Measurements from ENCODE around the gene LYPLAL1. TPM values are rescaled to one million over a fixed set of nuclear protein-coding genes. Genes with fewer than 3 reads are reported as not detected.

Gene LYPLAL1
- total RNA-seq (2014; rRNA removed), result 15.8 and 21.3 TPM in 2 replicates
- Bru-seq, nascent RNA, result percentile 93 among the genes with signal in this experiment
- percentile 69 among the genes with signal in this experiment for BruChase-seq, experiment 1, labeled RNA remaining after a 6-hour chase
- BruChase-seq, experiment 2, labeled RNA remaining after a 2-hour chase, result percentile 92 among the genes with signal in this experiment
- long read RNA-seq, transcript LYPLAL1-201 (5 exons, 1,819 nt), result minor isoform, 7 of 55 reads
- long read RNA-seq, transcript LYPLAL1-202 (5 exons, 1,898 nt), result major isoform, 22 of 55 reads
- long read RNA-seq, transcript LYPLAL1-203 (4 exons, 1,703 nt), result minor isoform, 5 of 55 reads
- long read RNA-seq, transcript LYPLAL1-211 (5 exons, 2,169 nt), result minor isoform, 5 of 55 reads
- long read RNA-seq, partial matches to known transcripts, result 4 of 55 reads
- long read RNA-seq, other reads (novel, unspliced or antisense), result 9 of 55 reads

DNA sequence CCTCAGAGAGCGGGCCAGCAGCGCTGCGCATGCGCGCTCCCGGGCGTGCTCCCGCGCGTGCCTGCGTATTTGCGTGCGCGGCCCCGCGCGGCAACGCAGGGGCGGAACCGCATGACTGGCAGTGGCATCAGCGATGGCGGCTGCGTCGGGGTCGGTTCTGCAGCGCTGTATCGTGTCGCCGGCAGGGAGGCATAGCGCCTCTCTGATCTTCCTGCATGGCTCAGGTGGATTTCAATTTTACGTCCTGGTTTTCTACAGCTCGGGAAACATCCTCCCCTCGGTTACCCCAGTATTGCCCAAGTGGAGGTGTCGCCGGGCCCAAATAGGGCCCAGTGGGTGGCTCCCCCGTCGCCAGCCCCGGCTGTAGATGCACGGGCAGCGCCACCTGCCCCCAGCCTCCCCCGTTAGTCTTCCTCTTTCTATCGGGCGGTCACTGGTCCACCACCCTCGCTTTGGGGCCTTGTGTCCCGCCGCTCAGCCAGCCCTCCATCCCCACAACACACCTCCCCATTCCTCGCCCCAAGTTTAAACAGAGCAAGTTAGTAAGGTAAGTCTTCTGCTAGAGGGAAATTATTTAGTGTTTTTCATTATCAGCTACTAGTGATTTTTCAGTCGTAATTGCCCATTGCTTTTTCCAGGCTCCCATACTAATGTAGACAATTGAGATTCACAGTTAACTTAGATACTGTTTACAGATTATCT lies at the start of gene LYPLAL1:
LYPLAL1 (plus strand) TSS at position 121 of the 702 bp plus-strand sequence; CDS start at position 134, 13 bp downstream.
- Histone ChIP-seq H3F3A (ENCODE audit: low read length, unreplicated experiment) (no peaks in the 10 kb centered on the region), H3K9me2 (replicated peaks; ENCODE audit: low read length) (no peaks in the 10 kb centered on the region), H4K20me1 (ENCODE audit: low read length) (no peaks in the 10 kb centered on the region), H3K27ac (ENCODE audit: low read length) (peak within 1 kb of the TSS; percentile 23), H3K4me3 (ENCODE audit: low read length) (peak within 1 kb of the TSS; percentile 69), H3K4me1 (ENCODE audit: insufficient read depth, low read length) (peaks cover 47% of the 10 kb centered on the region), H3K9me3 (ENCODE audit: low read length) (no peaks in the 10 kb centered on the region), H3K27me3 (ENCODE audit: low read length) (no peaks in the 10 kb centered on the region), H3K9ac (ENCODE audit: low read length) (peak within 1 kb of the TSS; percentile 83), H3K36me3 (ENCODE audit: low read depth, low read length) (no peaks in the 10 kb centered on the region), H3K4me2 (ENCODE audit: low read length) (peak within 1 kb of the TSS; percentile 86), H2AFZ (ENCODE audit: low read length) (peak within 1 kb of the TSS; percentile 84), H3K79me2 (ENCODE audit: low read length) (peaks cover 45% of the 10 kb centered on the region)
- DNase-seq, result peak; percentile 98
- BruUV-seq (replicated peaks), result TSS peak; percentile 55
- CTCF ChIA-PET, result interaction anchor here (1.0 kb wide), 2 partner anchors 122 to 394 kb away, joined by 3 read pairs; no protein-coding TSS in a partner anchor
- ATAC-seq, result peak; percentile 75
- intact Hi-C loops (cut with micrococcal nuclease), result loop anchor here (1.0 to 10.0 kb wide), 5 partner anchors 82 to 1861 kb away; no protein-coding TSS in a partner anchor
- POLR2A ChIA-PET (ENCODE audit: unreplicated experiment), result interaction anchor here (0.6 kb wide), 2 partner anchors 151 to 713 kb away, joined by 3 to 4 read pairs; no protein-coding TSS in a partner anchor
- TF ChIP-seq EZH2phosphoT487 (IDR thresholded peaks at IDR 0.05; ENCODE audit: borderline replicate concordance, low read length) (no peak), EZH2 (IDR thresholded peaks at IDR 0.05; ENCODE audit: low read length, unreplicated experiment) (no peak)
- TF ChIP-seq, protein P1, sequence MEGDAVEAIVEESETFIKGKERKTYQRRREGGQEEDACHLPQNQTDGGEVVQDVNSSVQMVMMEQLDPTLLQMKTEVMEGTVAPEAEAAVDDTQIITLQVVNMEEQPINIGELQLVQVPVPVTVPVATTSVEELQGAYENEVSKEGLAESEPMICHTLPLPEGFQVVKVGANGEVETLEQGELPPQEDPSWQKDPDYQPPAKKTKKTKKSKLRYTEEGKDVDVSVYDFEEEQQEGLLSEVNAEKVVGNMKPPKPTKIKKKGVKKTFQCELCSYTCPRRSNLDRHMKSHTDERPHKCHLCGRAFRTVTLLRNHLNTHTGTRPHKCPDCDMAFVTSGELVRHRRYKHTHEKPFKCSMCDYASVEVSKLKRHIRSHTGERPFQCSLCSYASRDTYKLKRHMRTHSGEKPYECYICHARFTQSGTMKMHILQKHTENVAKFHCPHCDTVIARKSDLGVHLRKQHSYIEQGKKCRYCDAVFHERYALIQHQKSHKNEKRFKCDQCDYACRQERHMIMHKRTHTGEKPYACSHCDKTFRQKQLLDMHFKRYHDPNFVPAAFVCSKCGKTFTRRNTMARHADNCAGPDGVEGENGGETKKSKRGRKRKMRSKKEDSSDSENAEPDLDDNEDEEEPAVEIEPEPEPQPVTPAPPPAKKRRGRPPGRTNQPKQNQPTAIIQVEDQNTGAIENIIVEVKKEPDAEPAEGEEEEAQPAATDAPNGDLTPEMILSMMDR (conservative IDR thresholded peaks at IDR 0.05; ENCODE audit: low read depth, low read length), result peak; percentile 51; the same call in 1 of the 2 replicates

DNA sequence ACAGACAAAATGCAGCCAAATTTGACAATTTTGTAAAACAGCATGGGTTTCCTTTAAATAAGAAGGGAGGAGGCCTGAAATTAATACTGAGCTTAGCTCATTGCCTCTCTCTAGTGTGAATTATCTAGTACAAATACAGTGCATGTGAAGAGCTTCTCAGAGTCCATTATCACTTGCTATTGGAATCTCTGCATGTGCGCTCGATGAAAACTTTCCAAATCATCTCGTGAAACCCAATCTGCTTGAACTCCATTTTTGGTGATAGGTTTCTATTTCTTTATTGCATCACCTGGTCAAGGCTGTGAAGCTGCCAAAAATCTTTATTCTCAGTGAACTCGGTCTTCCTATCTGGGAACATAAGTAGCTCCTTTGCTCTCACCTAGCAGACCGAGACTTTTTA lies 49.5 kb upstream of the LYPLAL1 start:
- no peak for DNase-seq
- Histone ChIP-seq H3F3A (ENCODE audit: low read length, unreplicated experiment) (no peaks in the 10 kb centered on the region), H3K4me1 (ENCODE audit: insufficient read depth, low read length) (peaks cover 5% of the 10 kb centered on the region), H3K9ac (ENCODE audit: low read length) (no peak overlapping the region), H3K27ac (ENCODE audit: low read length) (no peak overlapping the region), H4K20me1 (ENCODE audit: low read length) (no peaks in the 10 kb centered on the region), H2AFZ (ENCODE audit: low read length) (no peak overlapping the region), H3K27me3 (ENCODE audit: low read length) (no peaks in the 10 kb centered on the region), H3K36me3 (ENCODE audit: low read depth, low read length) (no peaks in the 10 kb centered on the region), H3K9me3 (ENCODE audit: low read length) (no peaks in the 10 kb centered on the region), H3K79me2 (ENCODE audit: low read length) (no peaks in the 10 kb centered on the region), H3K4me2 (ENCODE audit: low read length) (no peak overlapping the region), H3K9me2 (replicated peaks; ENCODE audit: low read length) (no peaks in the 10 kb centered on the region), H3K4me3 (ENCODE audit: low read length) (no peak overlapping the region)
- no peak for TF ChIP-seq EZH2 (IDR thresholded peaks at IDR 0.05; ENCODE audit: low read length, unreplicated experiment)
- no peak for TF ChIP-seq EZH2phosphoT487 (IDR thresholded peaks at IDR 0.05; ENCODE audit: borderline replicate concordance, low read length)
- TF ChIP-seq, protein P1 (conservative IDR thresholded peaks at IDR 0.05; ENCODE audit: low read depth, low read length), result no peak
- intact Hi-C loops (cut with micrococcal nuclease), result no loop called here
- ChIA-PET POLR2A (ENCODE audit: unreplicated experiment) (no interaction called here), CTCF (no interaction called here)
- no TSS peak for BruUV-seq (replicated peaks)
- ATAC-seq, result no peak

Measured in PC-3 (cell line).